ENCODE results near the gene PRMT7. TPM values are rescaled to one million over a fixed set of nuclear protein-coding genes. Genes with fewer than 3 reads are reported as not detected.

PRMT7 gene
- polyA plus RNA-seq, 1 donor from 2014 or later, result 203 TPM

DNA sequence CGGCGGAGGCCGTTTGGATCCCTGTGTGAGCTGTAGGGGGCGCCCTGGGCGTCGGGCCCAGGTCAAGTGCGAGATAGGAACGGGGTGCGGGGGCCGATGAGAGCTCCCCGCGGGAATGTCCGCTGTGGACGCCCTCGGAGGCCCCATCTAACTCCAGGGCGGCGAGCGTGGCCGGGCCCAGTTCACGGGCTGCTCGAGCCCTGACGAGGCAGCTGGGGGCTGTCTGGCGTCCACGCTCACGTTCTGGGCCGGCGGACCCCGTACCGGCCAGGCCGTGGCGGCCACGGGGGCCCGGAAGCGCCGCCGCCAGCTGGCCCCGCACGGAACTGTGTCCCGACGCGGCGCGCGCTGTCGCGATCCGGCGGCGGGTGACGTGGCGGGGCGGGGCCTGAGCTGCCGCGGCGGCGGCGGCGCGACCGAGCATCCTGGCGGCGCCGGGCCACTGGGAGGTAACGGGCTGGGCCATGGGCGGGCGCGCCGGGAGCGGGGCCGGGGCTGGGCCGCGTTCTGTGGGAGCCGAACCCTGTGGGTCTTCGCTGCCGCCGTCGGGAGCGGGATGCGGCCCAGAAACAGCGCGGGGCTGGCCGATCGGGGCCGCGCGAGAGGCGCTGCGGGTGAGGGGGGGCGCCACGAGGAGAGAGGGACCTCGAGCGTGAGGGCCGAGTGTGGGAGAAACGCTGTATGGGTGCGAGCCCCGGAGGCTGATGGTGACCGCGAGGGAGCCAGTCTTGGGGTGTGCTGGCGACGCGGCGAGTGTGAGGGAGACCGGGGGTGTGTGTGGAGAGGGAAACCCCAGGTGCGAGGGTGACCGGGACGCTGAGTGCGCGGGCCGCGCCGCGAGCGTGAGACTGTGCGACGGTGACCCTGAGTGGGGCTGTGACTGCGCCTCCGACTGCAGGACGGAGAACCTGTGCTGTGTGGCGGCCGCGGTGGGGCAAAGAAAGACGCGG is 46.4 kb upstream of the PRMT7 start, which contains the start of gene SLC7A6:
Gene SLC7A6, plus strand, starts transcription at position 399 of the 950 bp plus-strand sequence. CDS start 10,201 bp downstream, outside the sequence.
- peak; percentile 61 for TF ChIP-seq POLR2AphosphoS5 (IDR thresholded peaks at IDR 0.05)
- peak; percentile 94 for TF ChIP-seq MXI1 (conservative IDR thresholded peaks at IDR 0.05; ENCODE audit: poor library complexity, severe bottlenecking)
- TF ChIP-seq EZH2 (IDR thresholded peaks at IDR 0.05; ENCODE audit: borderline replicate concordance, insufficient read depth, low read length, poor library complexity, severe bottlenecking), result no peak
- peak; percentile 26 for TF ChIP-seq RAD21 (conservative IDR thresholded peaks at IDR 0.05)
- TF ChIP-seq CTCF (IDR thresholded peaks at IDR 0.05; ENCODE audit: poor library complexity, severe bottlenecking), result peak; percentile 85
- peak; percentile 43 for TF ChIP-seq SMC3 (conservative IDR thresholded peaks at IDR 0.05; ENCODE audit: poor library complexity)
- peak; percentile 52 for TF ChIP-seq EP300 (conservative IDR thresholded peaks at IDR 0.05; ENCODE audit: poor library complexity, severe bottlenecking)
- TF ChIP-seq TAF1 (IDR thresholded peaks at IDR 0.05; ENCODE audit: low read depth), result no peak
- TF ChIP-seq, protein P1, sequence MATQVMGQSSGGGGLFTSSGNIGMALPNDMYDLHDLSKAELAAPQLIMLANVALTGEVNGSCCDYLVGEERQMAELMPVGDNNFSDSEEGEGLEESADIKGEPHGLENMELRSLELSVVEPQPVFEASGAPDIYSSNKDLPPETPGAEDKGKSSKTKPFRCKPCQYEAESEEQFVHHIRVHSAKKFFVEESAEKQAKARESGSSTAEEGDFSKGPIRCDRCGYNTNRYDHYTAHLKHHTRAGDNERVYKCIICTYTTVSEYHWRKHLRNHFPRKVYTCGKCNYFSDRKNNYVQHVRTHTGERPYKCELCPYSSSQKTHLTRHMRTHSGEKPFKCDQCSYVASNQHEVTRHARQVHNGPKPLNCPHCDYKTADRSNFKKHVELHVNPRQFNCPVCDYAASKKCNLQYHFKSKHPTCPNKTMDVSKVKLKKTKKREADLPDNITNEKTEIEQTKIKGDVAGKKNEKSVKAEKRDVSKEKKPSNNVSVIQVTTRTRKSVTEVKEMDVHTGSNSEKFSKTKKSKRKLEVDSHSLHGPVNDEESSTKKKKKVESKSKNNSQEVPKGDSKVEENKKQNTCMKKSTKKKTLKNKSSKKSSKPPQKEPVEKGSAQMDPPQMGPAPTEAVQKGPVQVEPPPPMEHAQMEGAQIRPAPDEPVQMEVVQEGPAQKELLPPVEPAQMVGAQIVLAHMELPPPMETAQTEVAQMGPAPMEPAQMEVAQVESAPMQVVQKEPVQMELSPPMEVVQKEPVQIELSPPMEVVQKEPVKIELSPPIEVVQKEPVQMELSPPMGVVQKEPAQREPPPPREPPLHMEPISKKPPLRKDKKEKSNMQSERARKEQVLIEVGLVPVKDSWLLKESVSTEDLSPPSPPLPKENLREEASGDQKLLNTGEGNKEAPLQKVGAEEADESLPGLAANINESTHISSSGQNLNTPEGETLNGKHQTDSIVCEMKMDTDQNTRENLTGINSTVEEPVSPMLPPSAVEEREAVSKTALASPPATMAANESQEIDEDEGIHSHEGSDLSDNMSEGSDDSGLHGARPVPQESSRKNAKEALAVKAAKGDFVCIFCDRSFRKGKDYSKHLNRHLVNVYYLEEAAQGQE (IDR thresholded peaks at IDR 0.05; ENCODE audit: borderline replicate concordance), result peak; percentile 71
- no peaks in the 10 kb centered on the region for H4K20me1 ChIP-seq (ENCODE audit: insufficient read depth)
- H3K79me2 ChIP-seq (replicated peaks; ENCODE audit: insufficient read depth, low read length), result no peaks in the 10 kb centered on the region
- H3K27ac ChIP-seq (ENCODE audit: low read length), result peak within 1 kb of the TSS; percentile 68
- no peaks in the 10 kb centered on the region for H3K36me3 ChIP-seq (ENCODE audit: insufficient read depth, low read length)
- H3K4me2 ChIP-seq (ENCODE audit: low read length), result peak within 1 kb of the TSS; percentile 36
- H3K27me3 ChIP-seq (ENCODE audit: insufficient read depth, low read depth, low read length), result no peaks in the 10 kb centered on the region
- H3F3A ChIP-seq (ENCODE audit: insufficient read depth, low read length, poor library complexity, severe bottlenecking), result peaks cover 3% of the 10 kb centered on the region
- H3K9ac ChIP-seq (ENCODE audit: low read length), result peak within 1 kb of the TSS; percentile 81
- H3K9me3 ChIP-seq (ENCODE audit: low read length), result no peaks in the 10 kb centered on the region
- peak within 1 kb of the TSS; percentile 97 for H3K4me3 ChIP-seq (ENCODE audit: low read length)
- peak within 1 kb of the TSS; percentile 69 for H2AFZ ChIP-seq (ENCODE audit: low read depth, low read length)
- no peaks in the 10 kb centered on the region for H3K9me2 ChIP-seq (ENCODE audit: insufficient read depth, low read length)

DNA sequence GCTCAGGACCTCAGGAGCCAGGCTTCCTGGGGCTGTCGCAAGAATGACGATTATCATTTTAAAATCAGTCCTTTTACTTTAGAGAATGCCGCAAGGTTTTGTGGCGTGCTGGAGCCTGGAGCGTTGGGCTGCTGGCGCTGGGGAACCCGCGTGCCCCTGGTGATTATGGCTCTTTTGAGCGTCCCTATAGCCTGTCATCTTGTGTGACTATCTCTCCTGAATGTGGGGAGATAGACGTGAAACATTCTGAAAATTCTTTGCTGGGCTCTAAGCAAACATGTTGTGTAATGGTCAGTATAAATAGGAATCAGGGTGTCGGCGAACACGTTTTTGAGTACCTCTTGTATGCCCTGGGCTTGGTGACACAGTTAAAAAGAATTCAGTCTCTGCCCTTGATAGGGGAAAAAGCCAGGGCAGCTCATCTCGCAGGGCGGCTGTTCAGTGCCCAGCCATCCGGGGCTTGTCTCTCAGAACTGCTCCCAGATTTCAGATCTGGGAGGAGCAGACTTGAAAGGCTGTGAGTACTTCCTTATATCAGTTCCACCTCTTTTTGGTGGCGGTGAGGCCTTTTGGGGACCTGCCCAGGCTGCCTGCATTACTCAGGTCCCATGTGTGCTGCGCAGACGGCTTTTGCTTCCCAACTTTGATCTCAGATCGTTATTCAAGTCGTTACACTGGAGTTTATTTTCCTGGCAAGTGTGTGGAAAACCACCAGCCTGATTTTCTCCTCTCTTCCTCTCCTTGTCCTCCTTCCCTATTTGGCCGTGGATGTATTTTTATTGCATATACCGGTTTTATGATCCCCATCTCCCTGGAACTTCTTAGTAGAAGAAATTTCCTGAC is 45.5 kb upstream of the PRMT7 start:
- H3K79me2 ChIP-seq (replicated peaks; ENCODE audit: insufficient read depth, low read length), result no peaks in the 10 kb centered on the region
- H3K4me2 ChIP-seq (ENCODE audit: low read length), result peak overlapping the region; percentile 36
- peak overlapping the region; percentile 81 for H3K9ac ChIP-seq (ENCODE audit: low read length)
- peak overlapping the region; percentile 68 for H3K27ac ChIP-seq (ENCODE audit: low read length)
- peak overlapping the region; percentile 97 for H3K4me3 ChIP-seq (ENCODE audit: low read length)
- peaks cover 3% of the 10 kb centered on the region for H3F3A ChIP-seq (ENCODE audit: insufficient read depth, low read length, poor library complexity, severe bottlenecking)
- H4K20me1 ChIP-seq (ENCODE audit: insufficient read depth), result no peaks in the 10 kb centered on the region
- no peaks in the 10 kb centered on the region for H3K27me3 ChIP-seq (ENCODE audit: insufficient read depth, low read depth, low read length)
- peak overlapping the region; percentile 69 for H2AFZ ChIP-seq (ENCODE audit: low read depth, low read length)
- H3K9me3 ChIP-seq (ENCODE audit: low read length), result no peaks in the 10 kb centered on the region
- H3K36me3 ChIP-seq (ENCODE audit: insufficient read depth, low read length), result no peaks in the 10 kb centered on the region
- TF ChIP-seq POLR2AphosphoS5 (IDR thresholded peaks at IDR 0.05) (no peak), RAD21 (conservative IDR thresholded peaks at IDR 0.05) (no peak), TAF1 (IDR thresholded peaks at IDR 0.05; ENCODE audit: low read depth) (no peak), EZH2 (IDR thresholded peaks at IDR 0.05; ENCODE audit: borderline replicate concordance, insufficient read depth, low read length, poor library complexity, severe bottlenecking) (no peak), EP300 (conservative IDR thresholded peaks at IDR 0.05; ENCODE audit: poor library complexity, severe bottlenecking) (no peak), MXI1 (conservative IDR thresholded peaks at IDR 0.05; ENCODE audit: poor library complexity, severe bottlenecking) (no peak), CTCF (IDR thresholded peaks at IDR 0.05; ENCODE audit: poor library complexity, severe bottlenecking) (no peak)
- TF ChIP-seq, protein P1 (IDR thresholded peaks at IDR 0.05; ENCODE audit: borderline replicate concordance), result no peak
- H3K9me2 ChIP-seq (ENCODE audit: insufficient read depth, low read length), result no peaks in the 10 kb centered on the region
